GM21381 (cell line): ENCODE measurements around the gene ANKRD24.
A peak's percentile ranks its signal among the peaks of the same experiment; 100 is the strongest.
"Not testable (repeated sequence)": the region's sequence is repeated elsewhere in the genome, so short reads cannot be mapped to it uniquely, and the experiment has no call there.

Source experiments
- ATAC-seq: cut with Tn5 transposase; IDR thresholded peaks from one replicate; pipeline ENCODE4 v1.9.1; 2021; ENCODE audit warnings: mild to moderate bottlenecking, moderate library complexity; ENCODE audit not compliant: unreplicated experiment

Gene ANKRD24

DNA sequence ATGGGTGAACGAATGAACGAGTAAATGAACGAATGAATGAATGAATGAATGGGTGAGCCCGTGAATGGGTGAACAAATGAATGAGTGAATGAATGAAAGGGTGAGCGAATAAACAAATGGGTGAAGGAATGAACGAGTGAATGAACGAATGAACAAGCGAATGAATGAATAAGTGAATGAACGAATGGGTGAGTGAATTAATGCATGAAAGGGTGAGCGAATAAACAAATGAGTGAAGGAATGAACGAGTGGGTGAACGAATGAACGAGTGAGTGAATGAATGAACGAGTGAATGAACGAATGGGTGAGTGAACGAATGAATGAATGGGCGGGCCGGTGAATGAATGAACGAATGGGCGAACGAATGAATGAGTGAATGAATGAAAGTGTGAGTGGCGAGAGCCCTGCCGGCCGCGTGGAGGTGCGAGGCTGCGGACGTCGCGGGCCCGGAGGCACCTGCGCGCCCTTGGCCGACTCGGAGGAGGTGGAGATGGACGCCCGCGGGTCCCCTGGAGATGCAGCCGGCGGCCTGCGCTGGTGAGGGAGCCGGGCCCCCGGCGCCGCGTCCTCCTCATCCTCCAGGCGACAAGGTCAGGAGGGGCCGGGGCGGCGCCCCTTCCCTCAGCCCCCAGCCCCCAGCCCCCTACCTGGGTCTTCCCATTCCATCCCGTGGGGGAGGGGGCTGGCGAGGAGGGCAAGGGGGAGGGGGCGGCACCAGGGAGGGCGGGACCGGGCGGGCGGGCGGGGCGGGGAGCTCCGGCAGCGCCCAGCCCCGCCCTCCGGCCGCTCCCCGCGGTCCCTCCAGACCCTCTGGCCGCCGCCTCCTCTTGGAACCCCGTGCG is 15.4 kb downstream of the ANKRD24 start:
- ATAC-seq: no peak

DNA sequence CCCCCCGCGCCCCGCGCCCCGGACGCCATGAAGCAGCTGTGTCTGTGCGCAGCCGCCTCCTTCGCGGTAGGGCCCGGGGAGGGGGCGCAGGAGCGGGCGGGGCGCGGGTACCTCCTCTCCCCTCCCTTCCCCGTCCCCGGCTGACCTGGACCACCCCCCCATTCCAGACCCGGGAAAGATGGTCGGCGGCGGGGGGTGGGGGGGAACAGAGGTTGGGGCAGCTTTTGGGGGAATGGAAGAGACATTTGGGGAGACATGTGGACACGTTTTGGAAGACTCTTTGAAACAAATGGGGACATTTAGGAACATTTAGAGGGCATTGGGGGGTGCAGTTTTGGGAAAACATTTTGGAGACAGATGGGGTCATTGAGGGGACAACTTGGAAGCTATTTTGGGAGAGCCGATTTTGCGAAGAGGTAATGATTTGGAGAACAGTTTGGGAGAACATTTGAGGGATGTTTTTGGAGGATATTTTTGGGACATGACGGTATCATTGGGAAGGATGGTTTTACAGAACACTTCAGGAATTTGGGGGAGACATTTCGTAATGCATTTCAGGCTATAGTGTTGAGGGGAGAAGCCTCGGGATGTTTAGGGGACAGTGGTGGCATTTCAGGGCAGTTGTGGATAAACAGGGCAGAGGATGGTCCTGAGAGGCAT is 16.1 kb downstream of the ANKRD24 start:
- ATAC-seq: no peak

DNA sequence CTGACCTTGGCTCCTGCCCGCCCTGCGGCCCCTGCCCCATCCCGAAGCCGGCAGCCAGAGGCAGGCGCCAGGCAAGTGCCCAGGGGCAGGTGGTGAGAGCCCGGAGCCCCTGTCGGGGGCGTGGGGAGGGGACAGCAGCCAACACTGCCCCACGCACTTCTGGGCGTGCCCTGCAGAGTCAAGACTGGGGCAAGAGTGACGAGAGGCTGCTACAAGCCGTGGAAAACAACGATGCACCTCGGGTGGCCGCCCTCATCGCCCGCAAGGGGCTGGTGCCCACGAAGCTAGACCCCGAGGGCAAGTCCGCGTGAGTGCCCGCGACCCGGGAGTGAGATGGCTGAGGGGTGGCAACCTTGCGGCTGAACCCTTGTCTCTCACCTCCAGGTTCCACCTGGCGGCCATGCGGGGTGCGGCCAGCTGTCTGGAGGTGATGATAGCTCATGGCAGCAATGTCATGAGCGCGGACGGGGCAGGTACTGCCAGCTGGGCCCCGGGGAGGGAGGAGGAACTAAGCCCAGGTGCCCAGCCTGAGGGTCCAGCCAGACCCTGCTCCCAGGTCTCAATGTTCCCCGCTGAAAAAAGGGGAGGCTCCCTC is 17.3 kb downstream of the ANKRD24 start:
- no peak for ATAC-seq

DNA sequence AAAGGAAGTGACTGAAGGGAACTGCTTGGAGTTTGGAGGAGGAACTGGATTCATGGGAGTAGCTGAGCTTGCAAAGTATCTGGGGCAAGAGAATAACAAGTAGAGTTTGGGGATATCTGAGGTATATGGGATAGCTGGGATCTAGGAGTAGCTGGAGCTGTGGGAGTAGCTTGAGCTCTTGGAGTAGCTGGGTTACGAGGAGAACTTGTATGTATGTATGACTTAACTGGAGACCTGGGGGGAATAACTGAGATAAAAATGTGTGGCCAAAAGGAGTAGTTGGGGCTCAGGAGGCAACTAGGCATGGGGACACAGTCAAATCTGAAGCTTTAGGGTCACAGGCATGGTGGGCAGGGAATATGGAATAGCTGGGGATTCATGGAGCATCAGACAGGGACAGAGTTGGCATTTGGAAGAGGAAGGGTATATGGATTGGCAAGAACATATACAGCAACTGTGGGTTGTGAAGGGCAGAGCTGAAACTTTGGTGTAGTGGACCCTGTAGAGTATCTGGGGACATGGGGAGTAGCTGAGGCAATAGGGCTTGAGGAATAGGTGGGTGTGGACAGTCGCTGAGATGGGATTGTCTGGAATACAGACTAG is 18.6 kb downstream of the ANKRD24 start:
- ATAC-seq: no peak

DNA sequence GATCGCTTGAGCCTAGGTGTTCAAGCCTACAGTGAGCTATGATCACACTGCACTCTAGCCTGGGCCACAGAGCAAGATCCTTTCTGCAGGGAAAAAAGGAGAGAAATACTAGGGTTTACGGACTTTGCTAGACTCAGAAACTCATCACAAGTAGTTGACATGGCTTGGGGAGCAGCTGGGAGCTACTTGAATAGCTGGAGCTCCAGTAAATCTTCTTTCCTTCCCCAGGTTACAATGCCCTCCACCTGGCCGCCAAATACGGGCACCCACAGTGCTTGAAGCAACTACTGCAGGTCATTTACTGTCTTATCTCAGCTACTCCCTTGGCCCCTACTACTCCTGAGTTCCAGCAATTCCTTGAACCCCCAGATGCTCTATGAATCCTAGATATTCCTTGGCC is 19.3 kb downstream of the ANKRD24 start:
- no peak for ATAC-seq

DNA sequence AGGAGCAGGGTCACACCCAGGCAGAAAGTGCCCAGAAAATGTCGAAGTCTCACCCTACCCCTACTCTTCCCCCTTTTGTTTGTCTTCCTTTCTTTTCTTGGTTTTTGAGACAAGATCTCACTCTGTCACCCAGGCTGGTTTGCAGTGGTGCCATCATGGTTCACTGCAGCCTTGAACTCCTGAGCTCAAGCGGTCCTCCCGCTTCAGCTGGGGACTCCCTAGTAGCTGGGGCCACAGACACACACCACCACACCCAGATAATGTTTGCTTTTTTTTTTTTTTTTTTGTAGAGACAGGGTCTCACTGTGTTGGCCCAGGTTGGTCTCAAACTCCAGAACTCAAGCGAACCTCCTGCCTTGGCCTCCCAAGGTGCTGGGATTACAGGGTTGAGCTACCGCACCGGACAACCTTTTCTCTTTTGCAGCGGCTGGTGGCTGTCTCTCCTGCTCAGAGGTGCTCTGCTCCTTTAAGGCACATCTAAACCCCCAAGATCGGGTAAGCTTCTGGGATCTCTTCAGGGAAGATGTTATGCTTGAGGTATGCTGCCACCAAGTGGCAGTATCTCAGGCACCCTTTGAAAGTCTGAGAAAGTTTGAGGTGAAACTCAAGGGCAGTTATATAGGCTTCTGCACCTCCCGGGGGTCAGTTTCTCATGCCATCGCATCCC is 24.5 kb downstream of the ANKRD24 start:
- no peak for ATAC-seq

DNA sequence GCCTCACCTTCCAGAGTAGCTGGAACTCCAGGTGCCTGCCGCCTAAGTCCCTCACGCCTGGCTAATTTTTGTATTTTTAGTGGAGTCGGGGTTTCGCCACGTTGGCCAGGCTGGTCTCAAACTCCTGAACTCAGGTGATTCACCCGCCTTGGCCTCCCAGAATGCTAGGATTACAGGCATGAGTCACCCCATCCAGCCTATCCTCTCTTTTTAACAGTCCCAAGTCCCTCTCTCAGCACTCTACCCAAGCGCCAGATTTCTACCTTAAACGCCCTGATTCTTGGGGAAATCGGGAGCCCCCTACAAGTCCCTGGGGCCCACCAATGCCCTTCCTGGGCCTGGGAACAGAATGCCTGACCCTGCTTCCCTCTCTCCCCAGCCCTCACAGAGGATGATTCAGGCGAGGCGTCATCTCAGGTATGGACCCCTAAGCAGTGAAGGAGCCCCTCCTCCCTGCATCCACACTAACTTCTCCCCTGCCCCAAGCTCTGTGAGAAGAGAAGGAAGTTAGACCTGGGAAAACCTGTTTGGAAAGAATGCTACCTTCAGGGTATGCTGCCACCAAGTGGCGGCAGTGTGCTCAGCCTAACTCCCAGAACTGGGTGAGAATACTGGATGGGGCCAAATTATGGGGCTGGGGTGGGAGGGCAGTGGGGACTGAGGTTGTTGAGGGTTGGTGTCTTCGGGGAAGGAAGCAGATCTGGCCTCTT is 26.1 kb downstream of the ANKRD24 start:
- ATAC-seq: no peak

DNA sequence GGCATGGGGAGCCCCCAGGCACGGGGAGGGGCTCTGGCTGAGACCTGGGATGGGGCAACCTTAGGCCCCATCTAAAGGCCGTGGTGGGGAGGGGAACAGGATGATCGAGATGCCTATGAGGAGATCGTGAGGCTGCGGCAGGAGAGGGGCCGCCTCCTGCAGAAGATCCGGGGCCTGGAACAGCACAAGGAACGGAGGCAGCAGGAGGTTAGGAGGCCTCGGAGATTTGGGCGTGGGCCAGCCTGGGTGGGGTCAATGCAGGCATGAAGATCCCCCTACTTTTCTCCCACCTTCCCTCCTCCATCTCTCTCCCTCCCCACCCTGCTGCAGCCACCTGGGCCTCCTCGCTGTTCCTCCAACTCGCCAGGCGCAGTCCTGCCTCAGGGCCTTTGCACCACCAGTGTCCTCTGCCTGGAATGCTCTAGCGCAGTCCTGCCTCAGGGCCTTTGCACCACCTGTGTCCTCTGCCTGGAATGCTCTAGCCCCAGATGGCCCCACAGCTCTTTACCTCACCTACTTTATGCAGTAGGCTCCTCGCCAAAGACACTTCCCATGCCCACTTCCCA is 27.8 kb downstream of the ANKRD24 start:
- no peak for ATAC-seq

DNA sequence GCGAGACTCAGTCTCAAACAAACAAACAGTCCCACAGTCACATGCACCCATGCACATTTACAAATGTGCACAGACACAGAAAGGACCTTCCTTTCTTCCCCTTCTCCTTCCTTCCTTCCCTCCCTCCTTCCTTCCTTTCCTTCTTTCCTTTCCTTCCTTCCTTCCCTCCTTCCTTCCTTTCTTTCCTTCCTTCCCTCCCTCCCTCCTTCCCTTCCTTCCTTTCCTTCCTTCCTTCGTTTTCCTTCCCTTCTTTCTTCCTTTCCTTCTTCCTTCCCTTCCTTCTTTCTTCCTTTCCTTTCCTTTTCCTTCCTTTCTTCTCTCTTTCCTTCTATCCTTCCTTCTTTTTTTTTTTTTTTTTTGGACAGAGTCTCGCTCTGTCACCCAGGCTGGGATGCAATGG is 30.6 kb downstream of the ANKRD24 start:
- ATAC-seq: no peak

DNA sequence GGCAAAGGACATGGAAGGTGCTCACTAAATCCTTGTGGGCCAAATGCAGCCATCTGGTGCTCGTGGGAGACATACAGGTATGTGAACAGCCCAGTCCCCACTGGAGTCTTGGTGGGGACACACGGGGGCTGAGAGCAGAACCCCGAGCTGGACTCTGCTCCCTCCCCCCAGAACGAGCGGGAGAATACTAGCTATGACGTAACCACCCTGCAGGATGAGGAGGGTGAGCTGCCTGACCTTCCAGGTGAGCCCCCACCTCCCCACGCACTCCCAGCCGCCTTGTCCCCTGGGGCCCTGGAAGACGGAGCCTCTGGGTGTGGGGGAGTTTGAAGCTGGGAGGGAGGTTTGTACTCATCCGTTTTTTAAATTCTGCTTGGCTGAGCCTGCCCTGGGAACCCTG is 33.3 kb downstream of the ANKRD24 start:
- ATAC-seq: no peak

DNA sequence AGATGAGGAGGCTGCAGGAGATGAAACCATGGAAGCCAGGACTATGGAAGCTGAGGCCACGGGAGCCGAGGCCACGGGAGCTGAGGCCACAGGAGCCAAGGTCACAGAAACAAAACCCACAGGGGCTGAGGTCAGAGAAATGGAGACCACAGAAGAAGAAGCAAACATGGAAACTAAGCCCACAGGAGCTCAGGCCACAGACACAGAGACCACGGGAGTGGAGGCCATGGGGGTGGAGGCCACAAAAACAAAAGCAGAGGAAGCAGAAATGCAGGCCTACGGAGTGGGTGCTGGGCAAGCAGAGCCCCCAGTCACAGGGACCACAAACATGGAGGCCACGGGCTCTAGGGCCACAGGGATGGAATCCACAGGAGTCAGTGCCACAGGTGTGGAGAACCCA is 34.4 kb downstream of the ANKRD24 start:
- ATAC-seq: no peak

DNA sequence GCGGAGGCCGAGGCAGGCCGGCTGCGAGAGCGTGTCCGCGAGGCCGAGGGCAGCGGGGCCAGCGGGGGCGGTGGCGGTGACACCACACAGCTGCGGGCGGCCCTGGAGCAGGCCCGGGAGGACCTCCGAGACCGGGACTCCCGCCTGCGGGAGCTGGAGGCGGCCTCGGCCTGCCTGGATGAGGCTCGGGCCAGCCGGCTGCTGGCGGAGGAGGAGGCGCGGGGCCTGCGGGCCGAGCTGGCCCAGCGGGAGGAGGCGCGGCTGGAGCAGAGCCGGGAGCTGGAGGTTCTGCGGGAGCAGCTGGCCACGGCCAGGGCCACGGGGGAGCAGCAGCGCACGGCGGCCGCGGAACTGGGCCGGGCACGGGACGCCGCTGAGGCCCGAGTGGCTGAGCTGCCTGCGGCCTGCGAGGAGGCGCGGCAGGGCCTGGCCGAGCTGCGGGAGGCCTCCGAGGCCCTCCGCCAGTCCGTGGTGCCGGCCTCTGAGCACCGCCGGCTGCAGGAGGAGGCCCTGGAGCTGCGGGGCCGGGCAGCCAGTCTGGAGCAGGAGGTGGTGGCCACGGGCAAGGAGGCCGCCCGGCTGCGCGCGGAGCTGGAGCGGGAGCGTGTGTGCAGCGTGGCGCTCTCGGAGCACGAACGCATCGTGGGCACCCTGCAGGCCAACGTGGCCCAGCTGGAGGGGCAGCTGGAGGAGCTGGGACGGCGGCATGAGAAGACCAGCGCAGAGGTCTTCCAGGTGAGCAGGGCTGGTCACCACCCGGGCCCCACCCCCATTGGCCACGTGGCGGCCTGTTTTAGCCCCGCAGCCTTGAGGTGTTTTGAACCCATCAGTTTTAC is 35.2 kb downstream of the ANKRD24 start:
- no peak for ATAC-seq

DNA sequence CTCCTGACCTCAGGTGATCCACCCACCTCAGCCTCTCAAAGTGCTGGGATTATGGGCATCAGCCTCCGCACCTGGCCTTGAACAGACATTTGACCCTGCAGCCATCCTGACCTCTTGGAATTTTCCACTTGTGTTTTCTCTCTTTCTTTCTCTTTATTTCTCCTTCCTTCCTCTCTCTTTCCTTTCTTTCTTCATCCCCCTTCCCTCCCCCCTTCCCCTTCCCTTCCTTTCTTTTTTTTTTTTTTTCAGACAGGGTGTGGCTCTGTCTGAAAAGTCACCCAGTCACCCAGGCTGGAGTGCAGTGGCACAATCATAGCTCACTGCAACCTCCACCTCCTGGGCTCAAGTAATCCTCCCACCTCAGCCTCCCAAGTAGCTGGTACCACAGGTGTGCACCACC is 36.0 kb downstream of the ANKRD24 start:
- not testable (repeated sequence) for ATAC-seq

DNA sequence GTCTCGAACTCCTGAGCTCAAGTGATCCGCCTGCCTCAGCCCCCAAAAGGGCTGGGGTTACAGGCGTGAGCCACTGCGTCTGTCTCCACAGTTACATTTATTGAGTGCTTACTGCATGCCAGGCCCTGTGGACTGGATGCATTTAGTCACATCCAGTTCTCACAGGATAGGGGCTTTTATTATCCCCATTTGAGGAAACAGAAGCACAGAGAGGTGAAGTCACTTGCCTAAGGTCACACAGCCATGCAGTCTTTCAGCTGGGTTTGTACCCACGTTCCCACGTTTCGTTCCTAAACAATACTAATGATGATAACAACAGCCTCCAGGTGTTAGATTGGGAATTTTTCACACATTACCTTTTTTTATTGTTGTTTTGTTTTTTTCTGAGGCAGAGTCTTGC is 37.7 kb downstream of the ANKRD24 start:
- no peak for ATAC-seq

DNA sequence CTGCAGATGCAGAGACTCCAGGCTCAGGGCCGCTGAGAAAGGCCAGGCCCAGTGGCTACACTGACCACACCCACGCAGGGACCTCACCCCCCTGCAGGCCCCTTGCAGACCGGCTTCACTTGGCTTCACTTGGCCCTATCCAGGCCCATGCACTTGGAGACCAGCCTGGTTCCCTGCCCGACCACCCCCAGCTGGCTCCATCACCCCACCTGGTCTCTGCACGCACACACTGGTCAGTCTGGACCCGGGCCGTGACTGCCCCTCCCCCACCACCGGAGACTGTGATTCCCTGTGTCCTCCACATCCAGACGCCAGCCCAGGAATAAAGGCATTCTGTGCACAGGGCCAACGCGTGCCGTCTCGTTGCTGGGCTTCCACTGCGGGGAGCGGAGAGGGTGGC is 42.0 kb downstream of the ANKRD24 start:
- no peak for ATAC-seq

DNA sequence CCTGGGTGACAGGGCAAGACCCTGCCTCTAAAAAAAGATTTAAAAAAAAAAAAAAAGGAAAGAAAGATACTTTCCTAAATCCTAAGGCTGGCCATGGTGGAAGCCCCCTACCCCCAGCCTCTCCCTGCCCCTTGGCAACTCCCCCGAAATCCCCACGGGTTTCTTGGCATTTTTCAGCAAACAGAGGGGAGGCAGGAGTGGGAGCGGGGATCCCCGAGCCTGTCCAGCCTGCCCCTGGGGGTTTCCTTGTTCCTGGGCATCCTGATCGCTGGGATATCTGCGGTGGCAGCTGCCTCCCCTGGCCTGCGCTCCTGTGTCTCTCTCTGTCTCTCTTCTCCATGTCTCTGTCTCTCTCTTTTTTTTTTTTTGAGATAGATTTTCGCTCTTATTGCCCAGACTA is 43.4 kb downstream of the ANKRD24 start:
- ATAC-seq: no peak

DNA sequence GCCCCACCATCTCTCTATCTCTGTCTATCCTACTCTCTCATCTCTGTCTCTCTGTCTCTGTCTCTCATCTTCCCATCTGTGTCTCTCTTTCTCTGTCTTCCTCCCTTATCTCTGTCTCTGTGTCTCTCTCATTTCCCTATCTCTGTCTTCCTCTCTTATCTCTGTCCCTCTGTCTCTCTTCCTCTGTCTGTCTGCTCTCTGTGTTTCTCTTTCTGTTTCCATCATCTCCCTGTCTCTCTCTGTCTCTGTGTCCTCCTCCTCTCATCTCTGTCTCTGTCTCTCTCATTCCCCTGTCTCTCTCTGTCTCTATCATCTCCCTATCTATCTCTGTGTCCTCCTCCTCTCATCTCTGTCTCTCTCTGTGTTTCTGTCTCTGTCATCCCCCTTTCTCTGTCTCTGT is 45.3 kb downstream of the ANKRD24 start:
- ATAC-seq: no peak

DNA sequence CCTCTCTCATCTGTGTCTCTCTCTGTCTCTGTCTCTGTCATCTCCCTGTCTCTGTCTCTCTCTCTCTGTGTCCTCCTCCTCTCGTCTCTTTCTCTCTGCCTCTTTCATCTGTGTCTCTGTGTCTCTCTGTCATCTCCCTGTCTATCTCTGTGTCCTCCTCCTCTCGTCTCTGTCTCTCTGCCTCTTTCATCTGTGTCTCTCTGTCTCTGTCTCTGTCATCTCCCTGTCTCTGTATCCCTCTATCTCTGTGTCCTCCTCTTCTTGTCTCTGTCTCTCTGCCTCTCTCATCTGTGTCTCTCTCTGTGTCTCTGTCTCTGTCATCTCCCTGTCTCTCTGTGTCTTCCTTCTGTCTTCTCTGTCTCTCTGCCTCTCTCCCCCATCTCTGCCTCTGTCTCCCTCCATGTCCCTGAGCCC is 46.3 kb downstream of the ANKRD24 start:
- ATAC-seq: no peak

DNA sequence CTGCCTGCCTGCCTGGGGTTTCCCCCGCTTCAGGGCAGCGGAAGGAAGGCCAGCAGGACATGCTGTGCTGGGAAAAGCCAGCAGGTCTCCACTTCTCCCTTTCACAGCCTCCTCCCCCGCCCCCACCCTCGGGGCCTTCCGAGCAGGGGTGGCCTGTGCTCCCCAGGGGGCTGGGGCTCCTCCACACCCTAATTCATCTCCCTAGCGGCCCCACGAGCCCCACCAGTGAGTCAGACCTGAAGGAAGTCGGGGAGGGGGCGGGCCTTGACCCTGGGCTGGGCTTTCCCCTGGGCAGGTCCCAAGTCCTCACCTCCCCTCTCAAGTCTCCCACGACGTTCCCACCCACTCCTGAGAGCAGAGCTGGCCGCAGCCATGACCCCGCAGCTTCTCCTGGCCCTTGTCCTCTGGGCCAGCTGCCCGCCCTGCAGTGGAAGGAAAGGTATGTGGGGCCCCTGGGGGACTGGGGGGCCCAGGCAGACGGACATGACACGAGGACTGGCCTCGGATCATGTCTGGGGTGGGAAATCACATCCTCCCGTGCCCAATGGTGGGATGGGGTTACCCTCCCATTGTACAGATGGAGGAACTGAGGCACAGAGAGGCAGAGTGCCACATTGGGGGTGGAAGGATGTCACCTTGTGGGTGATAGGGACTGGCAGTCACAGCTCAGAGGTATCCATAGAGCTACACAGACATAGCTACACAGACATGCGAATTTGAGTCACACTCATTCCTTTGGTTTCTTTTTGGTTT is 46.9 kb downstream of the ANKRD24 start, which contains the start of gene EBI3:
Gene EBI3, plus strand, starts transcription at position 345 of the 753 bp plus-strand sequence. Its CDS starts 28 bp downstream, at position 373.
- peak; percentile 53 for ATAC-seq
